Measurements from ENCODE around the gene ATP9A. TPM values are rescaled to one million over a fixed set of nuclear protein-coding genes. Genes with fewer than 3 reads are reported as not detected.

The ATP9A gene
- total RNA-seq, 1 experiment from 2014 or later = 16.8 TPM

- TF ChIP-seq EZH2 (IDR thresholded peaks at IDR 0.05) = no peak
- no peak for TF ChIP-seq MAX (IDR thresholded peaks at IDR 0.05)
- no peak for TF ChIP-seq REST (IDR thresholded peaks at IDR 0.05; ENCODE audit: low read depth)
- no peak for TF ChIP-seq EGR1 (IDR thresholded peaks at IDR 0.05; ENCODE audit: low read depth)
- TF ChIP-seq ZBTB33 (IDR thresholded peaks at IDR 0.05; ENCODE audit: extremely low read depth, insufficient replicate concordance, low read length) = no peak
- no peak for TF ChIP-seq SIN3A (IDR thresholded peaks at IDR 0.05; ENCODE audit: low read depth)
- TF ChIP-seq SRF (IDR thresholded peaks at IDR 0.05; ENCODE audit: low read depth) = no peak
- TF ChIP-seq CTCF (IDR thresholded peaks at IDR 0.05 in 2 of 3, conservative IDR thresholded peaks at IDR 0.05 in 1 of 3; ENCODE audit: borderline replicate concordance in 1 of 3, insufficient read depth in 1 of 3, low read depth in 2 of 3, low read length in 2 of 3) = no peak
- TF ChIP-seq POLR2A (IDR thresholded peaks at IDR 0.05; ENCODE audit: borderline replicate concordance, extremely low read depth, insufficient read depth, insufficient read length) = no peak
- no peak for TF ChIP-seq ZFX (IDR thresholded peaks at IDR 0.05)
- no peak for TF ChIP-seq RAD21 (IDR thresholded peaks at IDR 0.05; ENCODE audit: low read depth)
- no peak for TF ChIP-seq YY1 (IDR thresholded peaks at IDR 0.05; ENCODE audit: extremely low read depth, insufficient replicate concordance, low read depth, low read length)
- no peak for TF ChIP-seq ELF1 (IDR thresholded peaks at IDR 0.05; ENCODE audit: borderline replicate concordance, low read depth)
- no peak for TF ChIP-seq ZNF274 (IDR thresholded peaks at IDR 0.05; ENCODE audit: low read depth, low read length)
- TF ChIP-seq EZH2phosphoT487 (IDR thresholded peaks at IDR 0.05; ENCODE audit: borderline replicate concordance) = no peak
- no peak overlapping the region for H2AFZ ChIP-seq (ENCODE audit: low read depth, low read length, poor library complexity, severe bottlenecking)
- no peaks in the 10 kb centered on the region for H3K9me2 ChIP-seq (ENCODE audit: insufficient read depth)
- ChIA-PET POLR2A (no interaction called here), CTCF (no interaction called here), RAD21 (ENCODE audit: low non-redundant PET in 1 of 2, low total read pairs in 2 of 2, uncharacterized antibody in 2 of 2, unreplicated experiment in 2 of 2) (no interaction called here)
- H3K9ac ChIP-seq (ENCODE audit: low read length) = no peak overlapping the region
- H3K27ac ChIP-seq (ENCODE audit: low read depth, low read length) = no peak overlapping the region
- H3K4me1 ChIP-seq (ENCODE audit: control insufficient read depth in 1 of 2, insufficient read depth in 2 of 2, low read length in 2 of 2) = peaks cover 17 to 34% of the 10 kb centered on the region in 2 experiments
- H3K4me2 ChIP-seq (ENCODE audit: low read length) = no peak overlapping the region
- no TSS peak for BruUV-seq (replicated peaks)
- DNase-seq (ENCODE audit: low read depth, low spot score) (no peak), ATAC-seq (no peak)
- H3K4me3 ChIP-seq (replicated peaks in 1 of 2; ENCODE audit: low read depth in 1 of 2, low read length in 2 of 2) = no peak overlapping the region
- no peaks in the 10 kb centered on the region for H3K36me3 ChIP-seq (ENCODE audit: control insufficient read depth in 1 of 2, insufficient read depth in 2 of 2, low read length in 2 of 2)
- no peaks in the 10 kb centered on the region for H3K9me3 ChIP-seq (ENCODE audit: control insufficient read depth in 1 of 2, insufficient read depth in 1 of 2, low read depth in 1 of 2, low read length in 2 of 2)
- no peaks in the 10 kb centered on the region for H4K20me1 ChIP-seq (ENCODE audit: insufficient read depth)
- no peaks in the 10 kb centered on the region for H3K27me3 ChIP-seq (ENCODE audit: insufficient read depth, low read length)
- no peaks in the 10 kb centered on the region for H3K79me2 ChIP-seq (ENCODE audit: insufficient read depth, low read length)
- intact Hi-C loops (cut with micrococcal nuclease) = loop anchor here (10.0 kb wide), 1 partner anchor 608 kb away; no protein-coding TSS in a partner anchor
Observed at GRCh38 chr20:51592564-51592963, 175.6 kb downstream of the ATP9A start.

All from HCT116 (cell line).